ENCODE measurements around the gene TP53BP1. TPM values are rescaled to one million over a fixed set of nuclear protein-coding genes. Genes with fewer than 3 reads are reported as not detected.
A peak's percentile ranks its signal among the peaks of the same experiment; 100 is the strongest.

TP53BP1 gene
- total RNA-seq, 1 donor from 2014 or later, result 138 TPM

DNA sequence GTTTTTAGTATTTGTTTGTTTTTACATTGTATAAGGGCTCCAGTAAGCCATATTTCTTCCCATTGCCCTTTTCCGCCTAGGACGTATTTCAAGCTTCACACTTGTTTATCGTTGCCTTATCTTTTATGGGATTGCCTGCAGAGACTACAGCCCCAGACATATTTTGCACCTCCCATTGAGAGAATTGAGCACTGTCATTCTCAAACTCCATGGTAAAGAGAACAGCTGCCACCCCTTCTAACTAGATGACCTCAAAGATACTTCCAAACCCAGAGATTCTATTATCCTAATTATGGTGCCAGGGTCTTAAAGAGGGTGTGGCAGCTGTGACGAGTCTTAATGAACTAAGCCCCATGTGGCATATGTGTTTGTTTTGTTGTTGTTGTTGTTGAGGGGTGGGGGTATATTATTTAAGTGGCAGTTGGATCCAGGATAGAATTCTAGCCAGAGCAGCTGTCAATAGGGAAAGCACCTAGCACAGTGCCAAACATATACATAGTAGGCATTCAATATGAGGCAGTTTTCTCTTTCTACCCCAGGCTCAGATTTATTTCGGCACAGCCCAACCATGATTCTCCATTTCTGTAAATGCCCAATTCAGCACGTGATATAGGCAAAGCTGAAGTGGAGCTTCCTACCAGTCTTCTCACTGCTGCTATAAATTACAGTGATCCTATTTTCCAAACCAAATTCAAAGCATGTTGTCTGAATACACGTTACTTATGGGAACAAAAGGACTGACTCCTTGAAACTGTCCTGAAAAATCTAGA, 932 bp upstream of the TP53BP1 start:
- TF ChIP-seq, protein P1, sequence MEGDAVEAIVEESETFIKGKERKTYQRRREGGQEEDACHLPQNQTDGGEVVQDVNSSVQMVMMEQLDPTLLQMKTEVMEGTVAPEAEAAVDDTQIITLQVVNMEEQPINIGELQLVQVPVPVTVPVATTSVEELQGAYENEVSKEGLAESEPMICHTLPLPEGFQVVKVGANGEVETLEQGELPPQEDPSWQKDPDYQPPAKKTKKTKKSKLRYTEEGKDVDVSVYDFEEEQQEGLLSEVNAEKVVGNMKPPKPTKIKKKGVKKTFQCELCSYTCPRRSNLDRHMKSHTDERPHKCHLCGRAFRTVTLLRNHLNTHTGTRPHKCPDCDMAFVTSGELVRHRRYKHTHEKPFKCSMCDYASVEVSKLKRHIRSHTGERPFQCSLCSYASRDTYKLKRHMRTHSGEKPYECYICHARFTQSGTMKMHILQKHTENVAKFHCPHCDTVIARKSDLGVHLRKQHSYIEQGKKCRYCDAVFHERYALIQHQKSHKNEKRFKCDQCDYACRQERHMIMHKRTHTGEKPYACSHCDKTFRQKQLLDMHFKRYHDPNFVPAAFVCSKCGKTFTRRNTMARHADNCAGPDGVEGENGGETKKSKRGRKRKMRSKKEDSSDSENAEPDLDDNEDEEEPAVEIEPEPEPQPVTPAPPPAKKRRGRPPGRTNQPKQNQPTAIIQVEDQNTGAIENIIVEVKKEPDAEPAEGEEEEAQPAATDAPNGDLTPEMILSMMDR (IDR thresholded peaks at IDR 0.05; ENCODE audit: unreplicated experiment), result no peak
- Mint-ChIP-seq H3K9me3 (ENCODE audit: low read depth) (no peaks in the 10 kb centered on the region), H3K36me3 (ENCODE audit: insufficient read depth) (peaks cover 17% of the 10 kb centered on the region), H3K27ac (peak overlapping the region; percentile 99), H3K27me3 (no peaks in the 10 kb centered on the region), H3K4me1 (ENCODE audit: low read depth) (peaks cover 25% of the 10 kb centered on the region), H3K4me3 (ENCODE audit: low read depth) (peak overlapping the region; percentile 100)
- DNase-seq (ENCODE audit: low spot score, unreplicated experiment), result no peak

DNA sequence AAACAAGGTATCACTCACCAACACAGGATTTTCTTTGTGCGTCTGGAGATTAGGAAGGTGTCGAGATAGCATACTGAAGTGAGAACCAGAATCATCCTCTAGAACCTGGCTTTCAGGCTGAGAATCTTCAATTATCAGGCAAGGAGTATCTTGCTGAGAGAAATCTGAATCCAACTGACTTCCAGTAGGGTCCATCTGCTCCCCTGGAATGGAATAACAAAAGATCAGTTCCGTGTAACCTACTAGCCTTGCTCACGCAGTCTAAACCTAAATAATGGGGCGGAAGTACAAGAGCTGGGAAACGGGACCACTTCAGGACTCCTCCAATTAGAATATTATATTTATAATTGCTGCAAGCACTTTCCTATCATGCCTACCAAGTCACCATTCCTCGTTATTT, 690 bp downstream of the TP53BP1 start:
- Mint-ChIP-seq H3K9me3 (ENCODE audit: low read depth) (no peaks in the 10 kb centered on the region), H3K4me3 (ENCODE audit: low read depth) (peak overlapping the region; percentile 100), H3K36me3 (ENCODE audit: insufficient read depth) (peaks cover 21% of the 10 kb centered on the region), H3K4me1 (ENCODE audit: low read depth) (peaks cover 25% of the 10 kb centered on the region), H3K27me3 (no peaks in the 10 kb centered on the region), H3K27ac (peak overlapping the region; percentile 99)
- TF ChIP-seq, protein P1 (IDR thresholded peaks at IDR 0.05; ENCODE audit: unreplicated experiment), result no peak
- no peak for DNase-seq (ENCODE audit: low spot score, unreplicated experiment)

DNA sequence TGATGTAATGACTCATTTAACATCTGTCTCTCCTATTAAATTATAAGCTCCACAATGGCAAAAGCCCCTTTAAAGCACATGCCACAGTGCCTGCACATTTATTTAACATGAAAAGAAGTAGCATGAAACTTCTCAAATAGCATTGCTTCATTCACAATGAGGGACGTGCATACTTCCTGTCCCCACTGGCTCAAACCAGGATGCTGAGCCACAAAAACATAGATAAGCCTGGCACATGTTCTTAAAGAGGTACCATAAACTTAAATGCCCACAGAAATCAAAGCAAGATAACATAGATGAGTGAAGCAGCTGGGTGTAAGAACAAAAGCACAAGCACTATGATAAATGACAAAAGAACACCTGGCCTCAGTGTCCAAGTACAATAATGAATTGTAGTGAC, 3.8 kb downstream of the TP53BP1 start:
- Mint-ChIP-seq H3K4me1 (ENCODE audit: low read depth) (peaks cover 24% of the 10 kb centered on the region), H3K36me3 (ENCODE audit: insufficient read depth) (peaks cover 26% of the 10 kb centered on the region), H3K27ac (peak overlapping the region; percentile 4), H3K9me3 (ENCODE audit: low read depth) (no peaks in the 10 kb centered on the region), H3K27me3 (no peaks in the 10 kb centered on the region), H3K4me3 (ENCODE audit: low read depth) (no peak overlapping the region)
- DNase-seq (ENCODE audit: low spot score, unreplicated experiment), result no peak
- TF ChIP-seq, protein P1 (IDR thresholded peaks at IDR 0.05; ENCODE audit: unreplicated experiment), result no peak

DNA sequence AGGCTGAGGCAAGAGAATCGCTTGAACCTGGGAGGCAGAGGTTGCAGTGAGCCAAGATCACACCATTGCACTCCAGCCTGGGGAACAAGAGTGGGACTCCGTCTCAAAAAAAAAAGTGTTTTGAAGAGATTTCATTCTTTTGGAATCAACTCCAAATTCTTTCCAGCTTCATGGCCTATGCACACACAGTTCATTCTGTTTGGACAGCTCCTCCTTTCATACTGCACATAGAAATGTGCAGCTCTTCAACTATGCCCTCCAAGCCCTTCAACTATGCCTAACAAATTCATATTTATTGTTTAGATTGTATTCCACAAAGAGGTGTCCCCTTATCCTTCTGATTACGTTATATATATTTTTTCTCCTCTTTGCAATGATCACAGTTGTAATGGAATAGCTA, 4.2 kb downstream of the TP53BP1 start:
- H3K36me3 Mint-ChIP-seq (ENCODE audit: insufficient read depth), result peaks cover 27% of the 10 kb centered on the region
- H3K9me3 Mint-ChIP-seq (ENCODE audit: low read depth), result no peaks in the 10 kb centered on the region
- no peak overlapping the region for H3K4me3 Mint-ChIP-seq (ENCODE audit: low read depth)
- no peak overlapping the region for H3K27ac Mint-ChIP-seq
- TF ChIP-seq, protein P1 (IDR thresholded peaks at IDR 0.05; ENCODE audit: unreplicated experiment), result no peak
- no peak for DNase-seq (ENCODE audit: low spot score, unreplicated experiment)
- no peaks in the 10 kb centered on the region for H3K27me3 Mint-ChIP-seq
- peaks cover 22% of the 10 kb centered on the region for H3K4me1 Mint-ChIP-seq (ENCODE audit: low read depth)

DNA sequence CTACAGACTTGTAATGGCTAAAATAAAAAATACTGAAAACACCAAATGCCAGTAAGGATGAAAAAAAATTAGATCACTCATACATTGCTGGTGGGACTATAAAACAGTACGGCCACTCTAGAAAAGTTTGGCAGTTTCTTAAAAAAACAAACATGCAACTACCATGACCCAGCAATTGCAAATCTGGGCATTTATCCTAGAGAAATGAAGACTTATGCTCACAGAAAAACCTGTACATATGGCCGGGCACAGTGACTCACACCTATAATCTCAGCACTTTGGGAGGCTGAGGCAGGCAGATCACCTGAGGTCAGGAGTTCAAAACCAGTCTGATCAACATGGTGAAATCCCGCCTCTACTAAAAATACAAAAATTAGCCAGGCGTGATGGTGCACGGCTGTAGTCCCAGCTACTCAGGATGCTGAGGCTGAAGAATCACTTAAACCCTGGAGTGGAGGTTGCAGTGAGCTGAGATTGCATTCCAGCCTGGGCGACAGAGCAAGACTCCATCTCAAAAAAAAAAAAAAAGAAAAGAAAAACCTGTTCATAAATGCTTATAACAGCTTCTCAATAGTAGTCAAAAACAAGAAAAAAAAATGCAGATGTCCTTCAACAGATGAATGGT, 5.6 kb downstream of the TP53BP1 start:
- no peak for DNase-seq (ENCODE audit: low spot score, unreplicated experiment)
- peaks cover 30% of the 10 kb centered on the region for H3K36me3 Mint-ChIP-seq (ENCODE audit: insufficient read depth)
- TF ChIP-seq, protein P1 (IDR thresholded peaks at IDR 0.05; ENCODE audit: unreplicated experiment), result no peak
- H3K4me3 Mint-ChIP-seq (ENCODE audit: low read depth), result no peak overlapping the region
- peaks cover 12% of the 10 kb centered on the region for H3K4me1 Mint-ChIP-seq (ENCODE audit: low read depth)
- H3K27me3 Mint-ChIP-seq, result no peaks in the 10 kb centered on the region
- H3K27ac Mint-ChIP-seq, result no peak overlapping the region
- H3K9me3 Mint-ChIP-seq (ENCODE audit: low read depth), result no peaks in the 10 kb centered on the region
